GM18498 (cell line): ENCODE results near the gene EIF1AY.
A peak's percentile ranks its signal among the peaks of the same experiment; 100 is the strongest.
"Not testable (repeated sequence)": the region's sequence is repeated elsewhere in the genome, so short reads cannot be mapped to it uniquely, and the experiment has no call there.

Source experiments
- ATAC-seq: cut with Tn5 transposase; IDR thresholded peaks from one replicate; pipeline ENCODE4 v1.9.1; 2021; ENCODE audit warnings: mild to moderate bottlenecking, moderate library complexity; ENCODE audit not compliant: unreplicated experiment

EIF1AY gene, protein sequence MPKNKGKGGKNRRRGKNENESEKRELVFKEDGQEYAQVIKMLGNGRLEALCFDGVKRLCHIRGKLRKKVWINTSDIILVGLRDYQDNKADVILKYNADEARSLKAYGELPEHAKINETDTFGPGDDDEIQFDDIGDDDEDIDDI

DNA sequence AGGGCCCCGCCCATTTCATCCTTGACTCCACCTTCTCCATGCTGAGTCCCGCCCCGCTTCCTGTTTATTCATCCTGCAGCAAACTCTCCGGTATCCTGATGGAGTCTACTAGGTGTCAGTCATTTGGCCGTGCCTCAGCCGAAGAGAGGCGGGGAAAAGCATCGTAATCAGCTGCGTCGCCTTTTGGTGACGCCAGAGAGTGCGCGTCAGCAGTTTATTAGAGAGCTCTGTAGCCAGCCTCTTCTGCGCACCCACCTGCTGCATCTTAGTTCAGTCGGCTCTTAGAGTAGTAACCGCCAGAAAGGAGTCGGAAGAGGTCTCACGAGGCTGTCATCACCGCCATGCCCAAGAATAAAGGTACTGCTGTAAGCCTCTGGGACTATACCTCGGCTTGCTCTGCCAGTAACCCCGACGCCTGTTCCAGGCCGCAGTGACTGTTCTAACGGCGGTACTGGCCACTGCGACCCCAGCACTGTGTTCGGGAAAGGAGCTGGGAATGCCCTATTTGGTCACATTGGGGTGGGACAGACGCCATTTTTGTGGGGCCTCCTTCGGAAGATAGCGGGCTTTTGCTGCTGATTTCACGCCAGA lies at the start of gene EIF1AY:
Gene EIF1AY, plus strand, starts transcription at position 246 of the 591 bp plus-strand sequence. Its CDS starts 96 bp downstream, at position 342.
- peak; percentile 98 for ATAC-seq

DNA sequence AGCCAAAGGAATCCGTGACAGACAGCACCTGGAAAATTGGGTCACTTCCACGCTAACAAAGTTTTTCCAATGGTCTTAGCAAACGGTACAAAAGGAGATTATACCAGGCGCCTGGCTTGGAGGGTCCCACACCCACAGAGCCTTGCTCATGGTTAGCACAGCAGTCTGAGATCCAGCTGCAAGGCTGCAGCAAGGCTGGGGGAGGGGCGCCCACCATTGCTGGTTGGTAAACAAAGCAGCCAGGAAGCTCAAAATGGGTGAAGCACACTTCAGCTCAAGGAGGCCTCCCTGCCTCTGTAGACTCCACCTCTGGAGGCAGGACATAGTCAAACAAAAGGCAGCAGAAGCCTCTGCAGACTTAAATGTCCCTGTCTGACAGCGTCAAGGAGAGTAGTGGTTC lies 47.1 kb upstream of the EIF1AY start:
- ATAC-seq: no peak

DNA sequence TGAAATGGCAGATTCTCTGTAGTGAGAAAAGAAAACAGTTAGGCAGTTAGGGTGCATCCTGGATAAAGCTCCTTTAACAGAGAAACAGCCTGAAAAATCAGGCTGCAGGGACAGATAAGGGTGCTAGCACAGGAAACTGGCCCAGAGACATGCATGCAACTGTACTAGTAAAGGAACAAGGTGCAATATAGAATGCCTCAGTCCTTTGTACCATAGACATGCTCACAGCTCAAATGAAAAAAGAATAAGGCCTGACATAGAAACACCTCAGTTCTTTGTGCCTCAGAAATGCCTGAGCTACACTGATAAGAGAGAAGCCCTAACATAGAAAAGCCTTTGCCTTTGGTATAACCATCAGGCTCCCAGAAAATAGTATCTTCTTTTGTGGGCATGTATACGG lies 37.4 kb upstream of the EIF1AY start:
- ATAC-seq: no peak

DNA sequence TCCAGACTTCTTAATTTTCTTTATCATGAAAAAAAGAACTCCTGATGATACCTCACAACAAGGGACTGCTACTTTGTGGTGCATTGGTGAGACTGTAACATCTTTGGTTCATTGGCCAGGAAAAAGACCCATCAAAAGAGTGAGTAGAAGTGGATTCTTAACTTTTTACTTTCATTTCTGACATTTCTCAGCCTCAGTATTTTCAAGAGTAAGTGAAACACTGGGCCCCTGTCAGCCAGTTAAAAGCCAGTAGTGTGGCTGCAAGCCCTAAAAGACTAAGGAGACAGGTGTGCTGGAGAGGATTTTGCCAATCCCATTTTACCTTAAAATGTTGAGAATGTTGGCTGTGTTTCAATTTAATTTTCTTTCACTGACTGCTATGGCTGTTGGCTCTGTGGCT lies 36.6 kb upstream of the EIF1AY start:
- ATAC-seq: peak; percentile 81

DNA sequence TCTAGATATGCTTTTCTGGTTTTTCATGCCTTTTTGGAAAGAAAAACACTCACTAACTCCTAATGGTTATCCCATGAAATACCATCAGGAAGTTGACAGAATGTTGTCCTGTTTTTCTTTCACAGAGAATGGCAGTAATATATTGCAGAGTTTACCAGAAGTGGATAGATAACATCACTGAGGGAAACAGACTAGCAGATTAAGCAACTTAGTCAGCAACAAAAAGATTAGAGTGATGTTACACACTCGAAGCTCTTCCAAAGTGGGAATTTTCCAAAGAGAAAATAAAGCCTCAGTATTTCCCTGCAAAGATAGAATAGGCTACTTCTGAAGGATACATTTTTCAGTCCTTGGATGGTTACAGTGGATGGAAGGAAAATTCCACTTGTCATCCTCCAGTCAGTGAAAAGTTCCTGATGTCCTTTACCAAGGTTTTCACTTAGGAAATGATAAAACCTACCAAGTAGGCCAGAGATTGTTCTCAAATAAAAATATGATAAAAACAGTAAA lies 31.1 kb upstream of the EIF1AY start:
- no peak for ATAC-seq

DNA sequence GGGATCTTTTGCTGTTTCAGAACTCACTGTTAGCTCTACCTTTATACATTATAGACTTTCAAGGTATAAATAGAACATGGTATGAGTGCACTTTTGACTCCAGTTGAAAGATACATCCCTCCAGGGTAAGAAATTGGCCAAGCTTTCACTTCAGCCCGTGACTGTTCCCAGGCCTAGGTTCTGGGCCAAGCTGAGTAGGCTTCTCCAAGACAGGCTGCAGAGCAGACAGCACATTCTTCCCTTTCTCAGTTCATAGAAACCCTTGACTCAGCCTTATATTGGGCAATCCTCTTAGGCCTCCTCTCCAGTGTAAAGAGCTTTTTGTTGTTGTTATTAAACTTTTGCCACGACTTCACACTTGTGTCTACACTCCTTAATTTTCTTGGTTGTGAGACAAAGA lies 29.5 kb upstream of the EIF1AY start:
- ATAC-seq: no peak

DNA sequence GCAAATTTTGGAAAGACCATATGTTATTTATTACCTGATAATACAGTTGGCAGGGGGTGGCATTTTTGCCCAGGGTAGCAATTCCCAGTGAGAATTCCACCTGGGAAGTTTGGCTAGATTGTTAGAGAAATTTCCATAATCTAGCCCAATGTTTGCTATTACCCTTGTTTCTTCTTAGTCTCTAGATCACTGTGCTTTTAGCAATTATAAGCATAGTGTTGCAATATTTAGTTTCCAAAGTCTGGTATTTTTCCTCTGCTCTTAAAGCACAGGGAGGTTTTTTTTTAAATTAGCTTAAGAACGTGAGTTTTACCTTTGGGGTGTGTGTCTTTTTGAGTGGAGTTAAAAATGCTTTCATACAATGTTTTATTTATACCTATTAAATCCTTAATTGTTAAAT lies 26.3 kb upstream of the EIF1AY start:
- ATAC-seq: no peak

DNA sequence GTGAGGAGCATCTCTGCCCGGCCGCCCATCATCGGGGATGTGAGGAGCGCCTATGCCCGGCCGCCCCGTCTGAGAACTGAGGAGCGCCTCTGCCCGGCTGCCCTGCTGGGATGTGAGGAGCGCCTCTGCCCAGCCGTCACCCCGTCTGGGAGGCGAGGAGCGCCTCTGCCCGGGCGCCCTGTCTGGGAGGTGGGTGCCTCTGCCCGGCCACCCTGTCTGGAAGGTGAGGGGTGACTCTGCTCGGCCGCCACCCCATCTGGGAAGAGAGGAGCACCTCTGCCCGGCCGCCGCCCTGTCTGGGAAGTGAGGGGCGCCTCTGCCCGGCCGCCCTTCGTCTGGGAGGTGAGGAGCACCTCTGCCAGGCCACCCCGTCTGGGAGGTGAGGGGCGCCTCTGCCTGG lies 23.7 kb upstream of the EIF1AY start:
- no peak for ATAC-seq

DNA sequence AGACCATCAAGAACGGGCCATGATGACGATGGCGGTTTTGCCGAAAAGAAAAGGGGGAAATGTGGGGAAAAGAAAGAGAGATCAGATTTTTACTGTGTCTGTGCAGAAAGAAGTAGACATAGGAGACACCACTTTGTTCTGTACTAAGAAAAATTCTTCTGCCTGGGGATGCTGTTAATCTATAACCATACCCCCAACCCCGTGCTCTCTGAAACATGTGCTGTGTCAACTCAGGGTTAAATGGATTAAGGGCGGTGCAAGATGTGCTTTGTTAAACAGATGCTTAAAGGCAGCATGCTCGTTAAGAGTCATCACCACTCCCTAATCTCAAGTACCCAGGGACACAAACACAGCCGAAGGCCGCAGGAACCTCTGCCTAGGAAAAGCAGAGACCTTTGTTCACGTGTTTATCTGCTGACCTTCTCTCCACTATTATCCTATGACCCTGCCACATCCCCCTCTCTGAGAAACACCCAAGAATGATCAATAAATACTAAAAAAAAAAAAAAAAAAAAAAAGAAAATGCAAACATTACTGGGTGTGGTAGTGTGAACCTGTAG lies 22.7 kb upstream of the EIF1AY start:
- ATAC-seq: not testable (repeated sequence)

DNA sequence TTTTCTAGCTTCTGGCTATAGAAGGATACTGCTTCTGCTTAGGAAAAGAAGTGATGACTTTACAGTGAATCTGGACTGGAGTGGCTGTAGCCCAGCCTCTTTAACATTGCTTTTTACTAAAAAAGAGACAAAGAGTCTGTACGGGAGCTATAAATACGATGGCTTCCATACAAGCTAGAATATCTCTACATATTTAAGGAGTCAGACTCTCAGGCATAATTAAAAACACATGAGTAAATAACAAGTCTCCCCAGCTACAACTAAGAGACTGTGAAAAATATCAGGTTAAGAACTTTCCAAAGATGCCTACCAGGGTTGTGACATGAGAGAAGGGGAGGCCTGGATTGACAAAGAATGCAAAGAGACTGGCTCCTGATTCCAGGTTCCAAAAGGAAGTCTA lies 19.8 kb upstream of the EIF1AY start:
- no peak for ATAC-seq

DNA sequence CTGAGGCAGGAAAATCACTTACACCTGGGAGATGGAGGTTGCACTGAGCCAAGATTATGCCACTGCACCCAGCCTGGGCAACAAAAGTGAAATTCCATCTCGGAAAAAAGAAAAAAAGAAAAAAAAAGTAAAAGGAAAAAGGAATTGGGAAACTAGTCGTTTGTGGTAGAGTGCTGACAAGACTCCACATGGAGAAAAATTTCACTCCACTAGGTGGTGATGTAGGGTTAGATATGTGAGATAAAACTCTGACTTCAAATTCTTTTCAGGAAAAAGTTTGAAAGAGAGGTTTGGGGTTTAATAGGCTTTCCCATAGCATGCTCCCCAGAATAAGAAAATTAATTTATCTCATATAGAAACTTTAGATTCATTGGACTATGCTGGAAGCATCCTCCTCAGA lies 16.9 kb upstream of the EIF1AY start:
- no peak for ATAC-seq

DNA sequence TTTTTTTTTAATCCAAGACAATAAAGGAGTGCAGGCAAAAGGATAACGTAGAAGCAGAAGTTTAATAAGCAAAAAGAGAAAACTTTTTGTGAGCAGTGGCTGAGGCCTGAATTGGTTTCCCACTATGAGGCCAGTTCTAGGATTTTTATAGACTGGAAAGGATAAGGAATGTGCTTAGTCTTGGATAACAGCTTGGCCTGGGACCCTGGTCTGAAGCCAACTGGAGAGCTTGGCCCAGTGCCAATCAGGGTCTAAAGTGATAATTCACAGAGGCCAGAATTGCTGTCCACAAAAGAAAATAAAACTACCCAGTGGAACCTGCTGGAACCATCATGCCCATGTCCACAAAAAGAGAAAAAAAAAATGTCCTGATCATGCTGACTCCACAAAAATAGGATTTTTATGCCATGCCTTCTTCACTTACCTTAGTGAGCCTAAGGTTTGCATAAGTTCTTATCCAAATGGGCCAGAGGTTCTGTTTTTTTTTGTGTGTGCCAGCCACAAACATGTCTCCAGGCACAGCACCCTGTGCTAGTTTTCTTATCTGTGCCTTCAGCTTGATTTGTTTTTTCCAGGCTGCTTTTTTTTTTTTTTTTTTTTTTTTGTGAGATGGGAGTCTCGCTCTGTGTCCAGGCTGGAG lies 15.6 kb upstream of the EIF1AY start:
- ATAC-seq: no peak

DNA sequence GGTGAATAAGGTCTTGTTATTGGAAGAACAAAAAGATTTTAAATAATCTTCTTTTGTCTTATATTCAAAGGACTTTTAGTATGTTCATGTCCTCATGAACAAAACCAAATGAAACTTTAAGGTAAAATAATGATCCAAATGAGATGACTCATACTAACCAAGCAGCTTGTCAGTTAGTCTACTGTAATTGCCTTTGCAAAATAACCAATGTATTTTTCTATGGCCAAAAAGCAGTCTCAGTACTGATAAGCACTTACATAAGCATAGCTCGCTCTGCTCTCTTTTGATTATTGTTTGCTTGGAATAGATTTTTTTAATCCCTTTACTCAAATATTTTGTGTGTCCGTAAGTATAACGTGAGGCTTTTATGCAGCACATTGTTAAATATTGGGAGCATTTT lies 4.3 kb upstream of the EIF1AY start:
- no peak for ATAC-seq

DNA sequence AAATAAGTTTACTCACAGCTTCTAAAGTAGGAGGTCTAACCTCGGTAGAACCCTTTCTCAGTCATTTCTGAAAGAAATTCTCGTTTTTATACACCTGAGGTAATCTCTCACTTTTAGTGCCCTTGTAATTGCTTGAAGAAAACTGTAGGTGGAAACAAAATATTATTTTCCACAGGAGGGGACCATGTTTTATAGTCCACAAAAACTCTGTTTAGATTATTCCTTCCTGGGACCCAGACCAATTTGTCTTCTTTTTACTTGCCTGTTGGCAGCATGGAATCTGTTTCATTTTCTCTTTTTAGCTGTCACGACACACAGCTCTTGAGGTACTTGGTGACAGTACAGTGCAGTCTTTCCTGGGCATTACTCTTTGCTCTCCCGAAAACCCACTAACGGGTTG lies 930 bp downstream of the EIF1AY start:
- ATAC-seq: no peak

DNA sequence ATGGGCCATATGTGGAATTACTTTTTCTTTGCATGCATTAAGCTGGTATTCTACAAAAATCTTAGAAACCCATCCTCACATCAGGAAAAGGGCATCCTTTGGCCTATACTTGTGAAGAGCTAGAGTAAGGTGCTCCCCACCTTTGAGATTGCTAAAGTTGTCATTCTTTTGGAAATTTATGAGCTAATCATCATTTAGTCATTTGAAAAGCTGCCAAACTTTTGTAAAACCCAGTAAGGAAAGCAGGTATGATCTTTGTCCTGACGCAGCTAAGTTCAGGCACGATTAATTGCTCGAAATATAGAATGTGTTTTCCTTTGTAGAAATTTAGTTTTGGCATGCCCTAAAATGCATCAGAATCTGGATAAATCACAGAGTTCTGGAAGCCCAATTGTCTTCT lies 2.6 kb downstream of the EIF1AY start:
- no peak for ATAC-seq

DNA sequence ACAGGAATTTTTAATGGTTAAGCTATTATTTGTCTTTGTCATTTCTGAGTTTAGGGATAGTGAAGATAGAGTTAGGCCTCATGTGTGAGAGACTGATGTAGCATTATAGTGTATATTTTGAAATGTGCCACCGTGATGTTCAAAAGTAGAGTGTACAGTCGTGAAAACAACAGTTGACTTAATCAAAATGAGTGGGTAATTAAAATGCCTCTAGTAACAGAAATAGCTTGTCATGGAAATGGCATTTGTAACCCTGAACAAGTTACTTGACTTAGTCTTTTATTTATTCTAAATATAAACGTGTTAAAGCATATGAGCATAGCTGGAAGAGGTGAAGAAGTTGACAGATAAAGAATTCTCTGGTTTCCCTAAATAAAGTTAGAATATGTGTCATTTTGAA lies 6.1 kb downstream of the EIF1AY start:
- no peak for ATAC-seq

DNA sequence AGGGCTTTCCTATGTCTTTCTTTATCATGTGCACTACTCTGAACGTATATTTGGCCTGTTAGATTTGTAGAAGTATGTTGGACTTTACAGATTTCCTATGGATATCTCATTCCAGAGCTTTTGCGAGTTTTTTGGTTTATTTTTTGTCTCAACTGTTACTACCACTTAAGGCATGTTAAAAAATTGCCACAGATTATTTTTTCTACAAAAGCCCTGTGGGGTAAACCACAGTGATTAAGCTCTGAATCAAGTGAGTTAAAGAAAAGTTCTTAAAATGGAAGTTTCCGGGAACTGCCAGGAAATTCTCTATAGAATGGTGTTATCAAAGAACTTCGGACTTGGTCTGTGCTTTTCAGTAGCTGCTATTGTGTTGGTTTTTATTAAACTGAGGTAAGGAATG lies 10.6 kb downstream of the EIF1AY start:
- ATAC-seq: no peak
